Activated T-helper 2 cell treated with anti-CD3 and anti-CD28 coated beads, Interferon-gamma antibody, Interleukin-2, Interleukin-4, amounts not matched to agents 10 μg/mL and 5 μg/mL and 100 μg/mL, durations not matched to agents 14 hours and 24 hours and 36 hours (primary cell): ENCODE measurements around the gene MMP23B. TPM values are rescaled to one million over a fixed set of nuclear protein-coding genes. Genes with fewer than 3 reads are reported as not detected.

ENCODE experiments used
- DNase-seq: peaks from one replicate; pipeline ENCODE4 v3.0.0; 2021; ENCODE audit warnings: low spot score
- H3K27ac Mint-ChIP-seq: one replicate; pipeline ENCODE4 v1.8.0; 2021; ENCODE audit warnings: mixed read lengths
- H3K27me3 Mint-ChIP-seq: one replicate; pipeline ENCODE4 v1.8.0; 2021; ENCODE audit warnings: low read depth, mixed read lengths
- H3K36me3 Mint-ChIP-seq: one replicate; pipeline ENCODE4 v1.8.0; 2021; ENCODE audit warnings: low read depth, mixed read lengths
- H3K4me1 Mint-ChIP-seq: one replicate; pipeline ENCODE4 v1.8.0; 2021; ENCODE audit warnings: low read depth, mixed read lengths
- H3K4me3 Mint-ChIP-seq: one replicate; pipeline ENCODE4 v1.8.0; 2021; ENCODE audit warnings: low read depth, mild to moderate bottlenecking, moderate library complexity, mixed read lengths
- H3K9me3 Mint-ChIP-seq: one replicate; pipeline ENCODE4 v1.8.0; 2021; ENCODE audit warnings: mixed read lengths
- intact Hi-C: fragments of 100-400 bp; cut with micrococcal nuclease; formaldehyde crosslinking; loops from one replicate; pipeline ENCODE4 v1.15.1; 2023
- total RNA-seq: library from RNA; stranded (reverse); gene quantifications from 2 replicates; pipeline ENCODE4 v1.2.3, GENCODE V29; 2022

MMP23B gene
- total RNA-seq, 1 donor from 2014 or later = 0.94 TPM

- Mint-ChIP-seq H3K4me1 (peaks cover 2% of the 10 kb centered on the region), H3K9me3 (no peaks in the 10 kb centered on the region), H3K4me3 (peak overlapping the region; percentile 78), H3K36me3 (no peaks in the 10 kb centered on the region), H3K27me3 (peaks cover 5% of the 10 kb centered on the region), H3K27ac (no peak overlapping the region)
- intact Hi-C loops = no loop called here
- DNase-seq = peak; percentile 37
Observed at GRCh38 chr1:1599030-1599934, 32.7 kb upstream of the MMP23B start.

- Mint-ChIP-seq H3K36me3 (no peaks in the 10 kb centered on the region), H3K4me1 (peaks cover 2% of the 10 kb centered on the region), H3K27ac (no peak within 1 kb of the TSS)
Observed at GRCh38 chr1:1599935-1600860, 31.8 kb upstream of the MMP23B start, which contains the start of gene FNDC10. Gene FNDC10, minus strand, starts transcription at chr1:1600135. Its CDS starts 120 bp downstream, at chr1:1600015.

GRCh38 chr1:1600861-1601563 is 31.0 kb upstream of the MMP23B start:
- DNase-seq = no peak
- Mint-ChIP-seq H3K4me1 (peaks cover 2% of the 10 kb centered on the region), H3K27ac (no peak overlapping the region), H3K4me3 (peak overlapping the region; percentile 69), H3K36me3 (no peaks in the 10 kb centered on the region), H3K27me3 (peaks cover 5% of the 10 kb centered on the region), H3K9me3 (no peaks in the 10 kb centered on the region)
- intact Hi-C loops = no loop called here

More at GRCh38 chr1:1599935-1600860, 31.8 kb upstream of the MMP23B start, which contains the start of gene FNDC10:
- peaks cover 5% of the 10 kb centered on the region for H3K27me3 Mint-ChIP-seq
- intact Hi-C loops = no loop called here
- peak within 1 kb of the TSS; percentile 78 for H3K4me3 Mint-ChIP-seq
- DNase-seq = no peak
- no peaks in the 10 kb centered on the region for H3K9me3 Mint-ChIP-seq

- Mint-ChIP-seq H3K27ac (no peak overlapping the region), H3K9me3 (no peaks in the 10 kb centered on the region), H3K27me3 (peaks cover 5% of the 10 kb centered on the region), H3K4me1 (peaks cover 3% of the 10 kb centered on the region), H3K4me3 (no peak overlapping the region), H3K36me3 (no peaks in the 10 kb centered on the region)
- intact Hi-C loops = no loop called here
- DNase-seq = no peak
Observed at GRCh38 chr1:1601564-1602303, 30.2 kb upstream of the MMP23B start.

GRCh38 chr1:1602304-1602967 is 29.5 kb upstream of the MMP23B start:
- intact Hi-C loops = no loop called here
- DNase-seq = no peak
- Mint-ChIP-seq H3K27ac (no peak overlapping the region), H3K36me3 (no peaks in the 10 kb centered on the region), H3K9me3 (no peaks in the 10 kb centered on the region), H3K4me1 (peaks cover 8% of the 10 kb centered on the region), H3K4me3 (no peak overlapping the region), H3K27me3 (peaks cover 5% of the 10 kb centered on the region)

- DNase-seq = no peak
- Mint-ChIP-seq H3K4me1 (peaks cover 6% of the 10 kb centered on the region), H3K9me3 (no peaks in the 10 kb centered on the region), H3K4me3 (no peak overlapping the region), H3K27ac (no peak overlapping the region), H3K36me3 (no peaks in the 10 kb centered on the region), H3K27me3 (peaks cover 5% of the 10 kb centered on the region)
- intact Hi-C loops = no loop called here
Observed at GRCh38 chr1:1602968-1603506, 28.9 kb upstream of the MMP23B start.

- no peak overlapping the region for H3K4me3 Mint-ChIP-seq
- DNase-seq = no peak
- H3K36me3 Mint-ChIP-seq = no peaks in the 10 kb centered on the region
- H3K9me3 Mint-ChIP-seq = no peaks in the 10 kb centered on the region
- H3K4me1 Mint-ChIP-seq = peaks cover 6% of the 10 kb centered on the region
- H3K27me3 Mint-ChIP-seq = peaks cover 2% of the 10 kb centered on the region
- H3K27ac Mint-ChIP-seq = no peak overlapping the region
- intact Hi-C loops = no loop called here
Observed at GRCh38 chr1:1603671-1604373, 28.2 kb upstream of the MMP23B start.

GRCh38 chr1:1604374-1605033 is 27.5 kb upstream of the MMP23B start:
- Mint-ChIP-seq H3K27ac (peak overlapping the region; percentile 67), H3K4me3 (no peak overlapping the region), H3K27me3 (no peaks in the 10 kb centered on the region), H3K36me3 (no peaks in the 10 kb centered on the region), H3K9me3 (no peaks in the 10 kb centered on the region), H3K4me1 (peaks cover 6% of the 10 kb centered on the region)
- DNase-seq = no peak
- intact Hi-C loops = no loop called here

GRCh38 chr1:1605034-1605591 is 26.9 kb upstream of the MMP23B start:
- no peak overlapping the region for H3K4me3 Mint-ChIP-seq
- no peak for DNase-seq
- H3K27ac Mint-ChIP-seq = peak overlapping the region; percentile 67
- H3K4me1 Mint-ChIP-seq = peaks cover 6% of the 10 kb centered on the region
- no peaks in the 10 kb centered on the region for H3K9me3 Mint-ChIP-seq
- no peaks in the 10 kb centered on the region for H3K36me3 Mint-ChIP-seq
- intact Hi-C loops = no loop called here
- H3K27me3 Mint-ChIP-seq = no peaks in the 10 kb centered on the region

GRCh38 chr1:1605724-1606123 is 26.2 kb upstream of the MMP23B start:
- intact Hi-C loops = no loop called here
- H3K9me3 Mint-ChIP-seq = no peaks in the 10 kb centered on the region
- no peak for DNase-seq
- no peaks in the 10 kb centered on the region for H3K27me3 Mint-ChIP-seq
- H3K36me3 Mint-ChIP-seq = no peaks in the 10 kb centered on the region
- H3K4me1 Mint-ChIP-seq = peaks cover 6% of the 10 kb centered on the region
- H3K4me3 Mint-ChIP-seq = no peak overlapping the region
- no peak overlapping the region for H3K27ac Mint-ChIP-seq
